Uterus (tissue), 2 donors: Measurements from ENCODE around the gene HHIPL1.

Source experiments
- POLR2A ChIP-seq, 2 donors: fragments of 450-650 bp; IDR thresholded peaks; one replicate each; pipeline ENCODE4 v1.6.1; 2016; ENCODE audit warnings: antibody characterized with exemption in 2 of 2, mild to moderate bottlenecking in 1 of 2, moderate library complexity in 1 of 2
- TF ChIP-seq, protein P1 (sequence below), 4 experiments: fragments of 200-600 bp in 2 of 4; fragments of 450-650 bp in 2 of 4; sonication (generic) in 2 of 4; IDR thresholded peaks; one replicate each; pipeline ENCODE4 v1.5.1; 2016 to 2019; ENCODE audit warnings: antibody characterized with exemption in 4 of 4, mild to moderate bottlenecking in 2 of 4, moderate library complexity in 1 of 4

DNA sequence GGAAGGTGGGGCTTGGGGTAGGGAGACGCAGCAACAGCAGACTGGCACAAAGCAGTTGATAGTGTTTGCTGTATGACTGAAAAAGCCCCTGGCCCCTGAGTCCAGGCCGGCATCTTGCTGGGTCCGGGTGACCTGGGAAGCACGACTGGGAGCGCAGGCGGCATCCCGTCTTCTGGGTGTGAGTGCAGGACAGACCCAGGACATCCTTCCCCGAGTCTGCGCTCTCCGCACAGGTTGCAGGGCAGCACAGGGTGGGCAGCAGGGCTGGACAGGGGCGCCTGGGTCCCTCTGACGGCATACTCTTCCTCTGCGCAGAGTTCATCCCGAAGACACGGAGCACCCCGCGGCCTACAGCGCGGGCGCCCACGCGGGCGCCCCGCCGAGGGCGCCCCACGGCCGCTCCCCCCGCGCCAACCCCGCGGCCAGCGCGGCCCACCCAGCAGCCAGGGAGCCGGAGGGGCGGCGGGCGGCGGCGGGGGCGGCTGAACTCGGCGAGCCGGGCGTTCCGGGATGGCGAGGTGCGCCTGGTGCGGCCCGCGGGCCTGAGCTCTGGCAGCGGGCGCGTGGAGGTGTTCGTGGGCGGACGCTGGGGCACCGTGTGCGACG, 29.9 kb downstream of the HHIPL1 start:
- TF ChIP-seq, protein P1, sequence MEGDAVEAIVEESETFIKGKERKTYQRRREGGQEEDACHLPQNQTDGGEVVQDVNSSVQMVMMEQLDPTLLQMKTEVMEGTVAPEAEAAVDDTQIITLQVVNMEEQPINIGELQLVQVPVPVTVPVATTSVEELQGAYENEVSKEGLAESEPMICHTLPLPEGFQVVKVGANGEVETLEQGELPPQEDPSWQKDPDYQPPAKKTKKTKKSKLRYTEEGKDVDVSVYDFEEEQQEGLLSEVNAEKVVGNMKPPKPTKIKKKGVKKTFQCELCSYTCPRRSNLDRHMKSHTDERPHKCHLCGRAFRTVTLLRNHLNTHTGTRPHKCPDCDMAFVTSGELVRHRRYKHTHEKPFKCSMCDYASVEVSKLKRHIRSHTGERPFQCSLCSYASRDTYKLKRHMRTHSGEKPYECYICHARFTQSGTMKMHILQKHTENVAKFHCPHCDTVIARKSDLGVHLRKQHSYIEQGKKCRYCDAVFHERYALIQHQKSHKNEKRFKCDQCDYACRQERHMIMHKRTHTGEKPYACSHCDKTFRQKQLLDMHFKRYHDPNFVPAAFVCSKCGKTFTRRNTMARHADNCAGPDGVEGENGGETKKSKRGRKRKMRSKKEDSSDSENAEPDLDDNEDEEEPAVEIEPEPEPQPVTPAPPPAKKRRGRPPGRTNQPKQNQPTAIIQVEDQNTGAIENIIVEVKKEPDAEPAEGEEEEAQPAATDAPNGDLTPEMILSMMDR (IDR thresholded peaks at IDR 0.05), result no peak
- TF ChIP-seq POLR2A (IDR thresholded peaks at IDR 0.05), result no peak
